IPS-NIHi11 (cell line): ENCODE data around the gene LCE3C.
"Not testable (repeated sequence)": the region's sequence is repeated elsewhere in the genome, so short reads cannot be mapped to it uniquely, and the experiment has no call there.

Experiments
- DNase-seq: peaks from one replicate; pipeline ENCODE4 v3.0.0; 2012; ENCODE audit warnings: mixed read lengths, low spot score

The LCE3C gene

GRCh38 chr1:152599934-152600333 is at the start of gene LCE3C:
Gene LCE3C (plus strand): TSS chr1:152600234. CDS start chr1:152600732, 498 bp downstream.
- no peak for DNase-seq

- DNase-seq, result no peak
These were observed 34.9 kb upstream of the LCE3C start for GRCh38 chr1:152565115-152565514.

- no peak for DNase-seq
These were observed 34.4 kb upstream of the LCE3C start for GRCh38 chr1:152565535-152566215.

- DNase-seq, result no peak
These were observed 33.4 kb upstream of the LCE3C start, which contains the start of gene LCE3E for GRCh38 chr1:152566681-152567080. Gene LCE3E (minus strand): TSS chr1:152566780. CDS start chr1:152566208, 572 bp downstream.

GRCh38 chr1:152577168-152577567 is 22.9 kb upstream of the LCE3C start:
- DNase-seq, result no peak

- DNase-seq, result not testable (repeated sequence)
These were observed 20.5 kb upstream of the LCE3C start for GRCh38 chr1:152579526-152579925.

- no peak for DNase-seq
These were observed 19.6 kb upstream of the LCE3C start, which contains the start of gene LCE3D for GRCh38 chr1:152580433-152580832. Gene LCE3D (minus strand): TSS chr1:152580516. CDS start chr1:152579936, 580 bp downstream.

GRCh38 chr1:152582647-152583046 is 17.4 kb upstream of the LCE3C start:
- DNase-seq, result no peak

- DNase-seq, result no peak
These were observed 14.4 kb upstream of the LCE3C start for GRCh38 chr1:152585586-152585985.

- no peak for DNase-seq
These were observed 3.0 kb upstream of the LCE3C start for GRCh38 chr1:152596986-152597385.

GRCh38 chr1:152613511-152613910 is 13.5 kb downstream of the LCE3C start, which contains the start of gene LCE3B:
Gene LCE3B (plus strand): TSS chr1:152613811. CDS start chr1:152613811, 0 bp downstream.
- DNase-seq, result no peak

- DNase-seq, result no peak
These were observed 22.0 kb downstream of the LCE3C start for GRCh38 chr1:152621993-152622392.

GRCh38 chr1:152622803-152623202 is 22.8 kb downstream of the LCE3C start, which contains the start of gene LCE3A:
Gene LCE3A (minus strand): TSS chr1:152623103. CDS start chr1:152623103, 0 bp downstream.
- DNase-seq, result no peak

- peak; percentile 7 for DNase-seq
These were observed 23.3 kb downstream of the LCE3C start for GRCh38 chr1:152623203-152623844.

- no peak for DNase-seq
These were observed 26.7 kb downstream of the LCE3C start for GRCh38 chr1:152626744-152627143.

GRCh38 chr1:152630596-152630995 is 30.6 kb downstream of the LCE3C start:
- no peak for DNase-seq

- no peak for DNase-seq
These were observed 40.3 kb downstream of the LCE3C start for GRCh38 chr1:152640351-152640750.

- DNase-seq, result no peak
These were observed 43.9 kb downstream of the LCE3C start for GRCh38 chr1:152643945-152644344.

- DNase-seq, result no peak
These were observed 45.1 kb downstream of the LCE3C start for GRCh38 chr1:152645146-152645545.

GRCh38 chr1:152646656-152647055 is 46.6 kb downstream of the LCE3C start:
- no peak for DNase-seq
